Measurements from ENCODE around the gene DHRSX.

- TF ChIP-seq CTCF (IDR thresholded peaks at IDR 0.05; ENCODE audit: low read depth, low read length, poor library complexity, severe bottlenecking) (no peak), EZH2phosphoT487 (IDR thresholded peaks at IDR 0.05; ENCODE audit: borderline replicate concordance, low read length) (no peak)
These were observed 59.3 kb downstream of the DHRSX start for GRCh38 chrX:2441466-2441865.
